CD14-positive monocyte (primary cell): ENCODE measurements around the gene EVA1C. TPM values are rescaled to one million over a fixed set of nuclear protein-coding genes. Genes with fewer than 3 reads are reported as not detected.

ENCODE experiments used
- DNase-seq, 3 donors: peaks; one replicate each; pipeline ENCODE4 v3.0.0-alpha.2; 2011 to 2022
- H2AFZ ChIP-seq: 2 replicates; pipeline ENCODE4 v1.6.0; 2012; ENCODE audit warnings: mild to moderate bottlenecking, low read depth, low read length, inconsistent platforms; ENCODE audit not compliant: insufficient read depth, poor library complexity, severe bottlenecking
- H3K27ac ChIP-seq, 2 donors: 1 replicate in 1 of 2; 2 replicates in 1 of 2; pipeline ENCODE4 v1.5.1; 2012 to 2013; ENCODE audit warnings: low read length in 2 of 2, control low read depth in 1 of 2, inconsistent platforms in 1 of 2, low read depth in 1 of 2, mild to moderate bottlenecking in 1 of 2
- H3K27me3 ChIP-seq, 2 donors: one replicate each; pipeline versions ENCODE4 v1.6.0 to v1.6.1; 2011 to 2013; ENCODE audit warnings: low read length in 2 of 2; ENCODE audit not compliant: control insufficient read depth in 2 of 2, insufficient read depth in 2 of 2
- H3K36me3 ChIP-seq, 2 donors: replicated peaks in 1 of 2; 1 replicate in 1 of 2; 2 replicates in 1 of 2; pipeline versions ENCODE4 v1.5.1 to v1.6.1; 2012 to 2013; ENCODE audit warnings: low read length in 2 of 2, control low read depth in 1 of 2, inconsistent platforms in 1 of 2, mild to moderate bottlenecking in 1 of 2; ENCODE audit not compliant: insufficient read depth in 2 of 2, control insufficient read depth in 1 of 2
- H3K4me1 ChIP-seq, 2 donors: 1 replicate in 1 of 2; 2 replicates in 1 of 2; pipeline versions ENCODE4 v1.5.1 to v1.6.1; 2012 to 2013; ENCODE audit warnings: low read length in 2 of 2, control low read depth in 1 of 2, inconsistent platforms in 1 of 2, mild to moderate bottlenecking in 1 of 2, moderate library complexity in 1 of 2; ENCODE audit not compliant: insufficient read depth in 2 of 2, control insufficient read depth in 1 of 2
- H3K4me2 ChIP-seq: replicated peaks from 2 replicates; pipeline ENCODE3; 2012; ENCODE audit warnings: low read length, moderate library complexity, mild to moderate bottlenecking; ENCODE audit not compliant: poor library complexity, severe bottlenecking; ENCODE audit errors: extremely low read depth
- H3K4me3 ChIP-seq, 3 experiments: fragments of 200-600 bp in 1 of 3; sonication (generic) in 1 of 3; replicated peaks in 1 of 3; 1 replicate in 2 of 3; 2 replicates in 1 of 3; pipeline ENCODE4 v1.5.1; 2011 to 2013; ENCODE audit warnings: low read length in 3 of 3, mild to moderate bottlenecking in 3 of 3, control low read depth in 2 of 3, low read depth in 2 of 3, inconsistent platforms in 1 of 3, moderate library complexity in 1 of 3
- H3K79me2 ChIP-seq: 2 replicates; pipeline ENCODE4 v1.6.0; 2012; ENCODE audit warnings: mild to moderate bottlenecking, control low read depth, inconsistent platforms, low read length, moderate library complexity; ENCODE audit not compliant: insufficient read depth
- H3K9ac ChIP-seq: 2 replicates; pipeline ENCODE4 v1.6.0; 2017; ENCODE audit warnings: low read length, mild to moderate bottlenecking; ENCODE audit not compliant: insufficient read depth, poor library complexity, severe bottlenecking
- H3K9me3 ChIP-seq, 2 donors: replicated peaks in 1 of 2; 1 replicate in 1 of 2; 2 replicates in 1 of 2; pipeline versions ENCODE4 v1.5.1 to v1.6.1; 2012 to 2013; ENCODE audit warnings: low read length in 2 of 2, control low read depth in 1 of 2; ENCODE audit not compliant: control insufficient read depth in 1 of 2, insufficient read depth in 1 of 2
- H4K20me1 ChIP-seq: 2 replicates; pipeline ENCODE4 v1.6.0; 2012; ENCODE audit warnings: mild to moderate bottlenecking, low read length, control low read depth, moderate library complexity; ENCODE audit not compliant: insufficient read depth
- H3K27ac Mint-ChIP-seq, 7 donors: one replicate each; pipeline ENCODE4 v1.8.0; 2020; ENCODE audit warnings: mild to moderate bottlenecking in 7 of 7, mixed read lengths in 7 of 7, moderate library complexity in 6 of 7, inconsistent platforms in 2 of 7
- H3K27me3 Mint-ChIP-seq, 3 donors: one replicate each; pipeline ENCODE4 v1.8.0; 2021 to 2022; ENCODE audit warnings: low read depth in 3 of 3, mild to moderate bottlenecking in 3 of 3, mixed read lengths in 3 of 3, moderate library complexity in 3 of 3, inconsistent platforms in 1 of 3
- H3K36me3 Mint-ChIP-seq, 2 donors: one replicate each; pipeline ENCODE4 v1.8.0; 2020; ENCODE audit warnings: mixed read lengths in 2 of 2, inconsistent platforms in 1 of 2, mild to moderate bottlenecking in 1 of 2
- H3K4me1 Mint-ChIP-seq: one replicate; pipeline ENCODE4 v1.8.0; 2020; ENCODE audit warnings: mild to moderate bottlenecking, mixed read lengths
- H3K4me3 Mint-ChIP-seq, 2 donors: one replicate each; pipeline ENCODE4 v1.8.0; 2020; ENCODE audit warnings: mild to moderate bottlenecking in 2 of 2, mixed read lengths in 2 of 2, moderate library complexity in 1 of 2
- H3K9me3 Mint-ChIP-seq, 7 donors: one replicate each; pipeline ENCODE4 v1.8.0; 2020 to 2022; ENCODE audit warnings: mixed read lengths in 7 of 7, mild to moderate bottlenecking in 6 of 7, moderate library complexity in 6 of 7, inconsistent platforms in 2 of 7
- CTCF ChIP-seq: fragments of 200-600 bp; IDR thresholded peaks from one replicate; pipeline ENCODE4 v1.8.0; 2022; ENCODE audit warnings: antibody characterized with exemption, mild to moderate bottlenecking
- WGBS: methylation state at CpG from one replicate; pipeline ENCODE4 v1.1.5; 2013; ENCODE audit warnings: missing lambda C conversion rate; ENCODE audit not compliant: insufficient coverage; 5-methylcytosine and 5-hydroxymethylcytosine counted together
- intact Hi-C, 2 donors: fragments of 100-400 bp; cut with micrococcal nuclease; formaldehyde crosslinking; loops; one replicate each; pipeline versions ENCODE4 v1.15.0 to v1.15.1; 2023
- polyA plus RNA-seq, 3 donors: library from polyadenylated mRNA; depleted of rRNA in 1 of 3; unstranded in 2 of 3; stranded (reverse) in 1 of 3; fragments of 300-500 nt in 2 of 3; fragments of >200 nt in 1 of 3; fragmentation: Illumina TruSeq in 2 of 3; gene quantifications; 1 replicate in 2 of 3; 2 replicates in 1 of 3; pipeline ENCODE4 v1.2.3, GENCODE V29; 2012 to 2021

Gene EVA1C
- polyA plus RNA-seq, 3 donors, result 0.37 to 0.73 (median 0.63) TPM

- H4K20me1 ChIP-seq, result no peaks in the 10 kb centered on the region
- H3K27me3 ChIP-seq, result no peaks in the 10 kb centered on the region
- WGBS, result 98% methylated on average over 5 of the region's 5 CpGs
- H3K36me3 ChIP-seq, result no peaks in the 10 kb centered on the region
- H3K9me3 Mint-ChIP-seq, result no peaks in the 10 kb centered on the region
- no peak overlapping the region for H3K4me2 ChIP-seq
- H3K27me3 Mint-ChIP-seq, result peaks cover 0 to 1% (median 0%) of the 10 kb centered on the region in 3 donors
- no peaks in the 10 kb centered on the region for H3K9me3 ChIP-seq
- no peaks in the 10 kb centered on the region for H3K79me2 ChIP-seq
- no peak for TF ChIP-seq CTCF
- no peak overlapping the region for H2AFZ ChIP-seq
- no peak overlapping the region for H3K27ac Mint-ChIP-seq
- no peak overlapping the region for H3K4me3 ChIP-seq
- no peaks in the 10 kb centered on the region for H3K4me1 Mint-ChIP-seq
- H3K4me1 ChIP-seq, result no peaks in the 10 kb centered on the region
- H3K36me3 Mint-ChIP-seq, result peaks cover 2% of the 10 kb centered on the region in 2 donors
- no peak overlapping the region for H3K27ac ChIP-seq
- H3K4me3 Mint-ChIP-seq, result no peak overlapping the region
- intact Hi-C loops, result no loop called here
- no peak overlapping the region for H3K9ac ChIP-seq
- no peak for DNase-seq
Measured at GRCh38 chr21:32469628-32470027, 57.1 kb downstream of the EVA1C start.

- H3K4me1 Mint-ChIP-seq, result no peaks in the 10 kb centered on the region
- peaks cover 0 to 2% of the 10 kb centered on the region in 2 donors for H3K36me3 Mint-ChIP-seq
- no peaks in the 10 kb centered on the region for H3K27me3 ChIP-seq
- H3K36me3 ChIP-seq, result no peaks in the 10 kb centered on the region
- WGBS, result 85% methylated on average over 6 of the region's 9 CpGs
- no peak for TF ChIP-seq CTCF
- H4K20me1 ChIP-seq, result no peaks in the 10 kb centered on the region
- no peaks in the 10 kb centered on the region for H3K4me1 ChIP-seq
- no peak overlapping the region for H3K4me3 Mint-ChIP-seq
- H2AFZ ChIP-seq, result no peak overlapping the region
- no peaks in the 10 kb centered on the region for H3K9me3 Mint-ChIP-seq
- no peak for DNase-seq
- intact Hi-C loops, result no loop called here
- no peak overlapping the region for H3K9ac ChIP-seq
- H3K27ac ChIP-seq, result no peak overlapping the region
- H3K4me2 ChIP-seq, result no peak overlapping the region
- H3K27ac Mint-ChIP-seq, result no peak overlapping the region
- H3K9me3 ChIP-seq, result no peaks in the 10 kb centered on the region
- H3K79me2 ChIP-seq, result no peaks in the 10 kb centered on the region
- H3K4me3 ChIP-seq, result no peak overlapping the region
- peaks cover 0 to 1% (median 0%) of the 10 kb centered on the region in 3 donors for H3K27me3 Mint-ChIP-seq
Measured at GRCh38 chr21:32470206-32470605, 57.7 kb downstream of the EVA1C start.
